RCC 7860 (cell line): ENCODE measurements around the gene CLDN5.

Experiments
- DNase-seq: peaks from one replicate; pipeline ENCODE4 v3.0.0-alpha.2; 2015; ENCODE audit warnings: low spot score
- FAIRE-seq: peaks from 2 replicates; lab custom pipeline; 2012; peaks lifted over from hg19 to GRCh38; lab: Jason Lieb, UNC

CLDN5 gene

GRCh38 chr22:19488285-19488684 lies 35.9 kb downstream of the CLDN5 start:
- DNase-seq, result no peak
- FAIRE-seq, result no peak

GRCh38 chr22:19483481-19484244 lies 40.5 kb downstream of the CLDN5 start:
- no peak for FAIRE-seq
- DNase-seq, result no peak

GRCh38 chr22:19482297-19482696 lies 41.9 kb downstream of the CLDN5 start:
- DNase-seq (no peak), FAIRE-seq (no peak)

- DNase-seq (no peak), FAIRE-seq (no peak)
Measured at GRCh38 chr22:19480789-19481188, 43.4 kb downstream of the CLDN5 start.

GRCh38 chr22:19480173-19480568 lies 44.0 kb downstream of the CLDN5 start:
- no peak for FAIRE-seq
- no peak for DNase-seq

- peak; percentile 83 for FAIRE-seq
Measured at GRCh38 chr22:19479355-19480172, 44.6 kb downstream of the CLDN5 start, which contains the start of gene CDC45. CDC45 (plus strand) TSS chr22:19479920; CDS start chr22:19479969, 49 bp downstream.

GRCh38 chr22:19478901-19479354 lies 45.3 kb downstream of the CLDN5 start, which contains the start of gene UFD1:
UFD1 (minus strand) TSS chr22:19479193; CDS start chr22:19479085, 108 bp downstream.
- FAIRE-seq (no peak), DNase-seq (peak; percentile 58)

More at GRCh38 chr22:19479355-19480172, 44.6 kb downstream of the CLDN5 start, which contains the start of gene CDC45:
- peak; percentile 94 for DNase-seq

- no peak for DNase-seq
Measured at GRCh38 chr22:19478045-19478900, 45.9 kb downstream of the CLDN5 start.

GRCh38 chr22:19477321-19478044 lies 46.7 kb downstream of the CLDN5 start:
- FAIRE-seq (no peak), DNase-seq (no peak)

More at GRCh38 chr22:19478045-19478900, 45.9 kb downstream of the CLDN5 start:
- FAIRE-seq, result no peak

GRCh38 chr22:19476023-19476422 lies 48.2 kb downstream of the CLDN5 start:
- DNase-seq (no peak), FAIRE-seq (no peak)

GRCh38 chr22:19473578-19473977 lies 50.6 kb downstream of the CLDN5 start:
- FAIRE-seq (no peak), DNase-seq (no peak)
